Activated B cell treated with CpG ODN at 0.5 μM for 24 hours (primary cell): ENCODE results near the gene AURKB. TPM values are rescaled to one million over a fixed set of nuclear protein-coding genes. Genes with fewer than 3 reads are reported as not detected.

Experiments
- ATAC-seq: fragments of 200-7000 bp; cut with Tn5 transposase; one replicate; pipeline ENCODE4 v1.10.0; 2021; ENCODE audit warnings: low read depth, mild to moderate bottlenecking, moderate library complexity
- CTCF ChIA-PET: fragments of 350-600 bp; sonication (Branson Sonifier 250); formaldehyde crosslinking; loops from one replicate; lab custom pipeline; 2021; ENCODE audit warnings: antibody characterized with exemption; lab: Charles Lee
- POLR2A ChIA-PET: fragments of 350-600 bp; sonication (Branson Sonifier 250); formaldehyde crosslinking; loops from one replicate; lab custom pipeline; 2021; ENCODE audit warnings: antibody characterized with exemption; lab: Charles Lee
- DNase-seq: peaks from one replicate; pipeline ENCODE4 v3.0.0; 2022
- H3K27ac Mint-ChIP-seq: one replicate; pipeline ENCODE4 v1.8.0; 2020; ENCODE audit warnings: mixed read lengths
- H3K27me3 Mint-ChIP-seq: one replicate; pipeline ENCODE4 v1.8.0; 2021; ENCODE audit warnings: mixed read lengths
- H3K36me3 Mint-ChIP-seq: one replicate; pipeline ENCODE4 v1.8.0; 2021; ENCODE audit warnings: low read depth, mixed read lengths
- H3K4me1 Mint-ChIP-seq: one replicate; pipeline ENCODE4 v1.8.0; 2021; ENCODE audit warnings: mixed read lengths
- H3K4me3 Mint-ChIP-seq: one replicate; pipeline ENCODE4 v1.8.0; 2020; ENCODE audit warnings: mild to moderate bottlenecking, mixed read lengths
- H3K9me3 Mint-ChIP-seq: one replicate; pipeline ENCODE4 v1.8.0; 2020; ENCODE audit warnings: mixed read lengths
- intact Hi-C: fragments of 100-400 bp; cut with micrococcal nuclease; formaldehyde crosslinking; loops from one replicate; pipeline ENCODE4 v1.15.1; 2024
- total RNA-seq: library from RNA; stranded (reverse); gene quantifications from 2 replicates; pipeline ENCODE4 v1.2.3, GENCODE V29; 2022
- TF ChIP-seq, protein P1 (sequence below): fragments of 200-600 bp; IDR thresholded peaks from one replicate; pipeline ENCODE4 v1.8.0; 2022; ENCODE audit warnings: antibody characterized with exemption, mild to moderate bottlenecking

AURKB gene
- total RNA-seq, 1 donor from 2014 or later, result 3.0 TPM

DNA sequence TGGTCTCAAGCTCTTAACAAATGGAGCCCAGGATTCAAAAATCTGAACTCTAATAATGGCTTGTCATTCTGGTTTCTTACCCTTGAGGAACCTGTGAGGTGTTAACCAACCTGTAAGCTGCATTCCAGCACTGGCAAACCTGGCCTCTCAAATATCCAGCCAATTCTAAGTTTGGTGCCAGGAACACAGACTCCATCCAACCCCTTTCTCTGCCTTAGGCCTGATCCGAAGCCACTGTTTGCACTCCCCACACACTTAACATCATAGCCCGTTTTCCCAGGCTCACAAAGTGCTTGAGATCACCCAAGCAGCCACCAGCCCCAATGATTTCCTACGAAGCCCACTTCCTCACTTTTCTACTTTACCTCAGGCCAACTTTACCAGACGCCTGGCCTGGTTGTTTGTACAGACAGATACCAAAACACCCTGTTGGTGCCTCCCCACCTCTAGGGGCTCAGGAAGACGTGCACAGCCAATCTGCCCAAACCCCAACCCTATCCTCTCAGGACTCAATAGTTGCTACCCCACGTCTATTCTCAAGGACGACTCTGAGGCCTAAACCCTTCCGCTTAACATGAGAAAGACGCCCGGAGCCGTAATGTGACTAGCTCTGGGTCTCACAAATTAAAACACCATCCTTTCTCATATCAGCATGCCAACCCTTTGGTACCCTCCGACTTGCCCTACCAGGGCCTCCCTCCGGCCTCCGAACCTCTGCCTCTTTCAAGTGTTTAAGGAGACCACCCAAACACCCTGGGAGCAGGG lies 55.0 kb downstream of the AURKB start:
- TF ChIP-seq, protein P1, sequence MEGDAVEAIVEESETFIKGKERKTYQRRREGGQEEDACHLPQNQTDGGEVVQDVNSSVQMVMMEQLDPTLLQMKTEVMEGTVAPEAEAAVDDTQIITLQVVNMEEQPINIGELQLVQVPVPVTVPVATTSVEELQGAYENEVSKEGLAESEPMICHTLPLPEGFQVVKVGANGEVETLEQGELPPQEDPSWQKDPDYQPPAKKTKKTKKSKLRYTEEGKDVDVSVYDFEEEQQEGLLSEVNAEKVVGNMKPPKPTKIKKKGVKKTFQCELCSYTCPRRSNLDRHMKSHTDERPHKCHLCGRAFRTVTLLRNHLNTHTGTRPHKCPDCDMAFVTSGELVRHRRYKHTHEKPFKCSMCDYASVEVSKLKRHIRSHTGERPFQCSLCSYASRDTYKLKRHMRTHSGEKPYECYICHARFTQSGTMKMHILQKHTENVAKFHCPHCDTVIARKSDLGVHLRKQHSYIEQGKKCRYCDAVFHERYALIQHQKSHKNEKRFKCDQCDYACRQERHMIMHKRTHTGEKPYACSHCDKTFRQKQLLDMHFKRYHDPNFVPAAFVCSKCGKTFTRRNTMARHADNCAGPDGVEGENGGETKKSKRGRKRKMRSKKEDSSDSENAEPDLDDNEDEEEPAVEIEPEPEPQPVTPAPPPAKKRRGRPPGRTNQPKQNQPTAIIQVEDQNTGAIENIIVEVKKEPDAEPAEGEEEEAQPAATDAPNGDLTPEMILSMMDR, result no peak
- ATAC-seq, result no peak
- no peak for DNase-seq
- H3K27me3 Mint-ChIP-seq, result no peaks in the 10 kb centered on the region
- peaks cover 30% of the 10 kb centered on the region for H3K36me3 Mint-ChIP-seq
- peaks cover 46% of the 10 kb centered on the region for H3K4me1 Mint-ChIP-seq
- no peaks in the 10 kb centered on the region for H3K9me3 Mint-ChIP-seq
- CTCF ChIA-PET, result interaction anchor here (1.5 to 1.8 kb wide), 4 partner anchors 16 to 82 kb away, joined by 3 to 14 read pairs (median 6); no protein-coding TSS in a partner anchor
- POLR2A ChIA-PET, result interaction anchor here (0.6 to 15.9 kb wide), 19 partner anchors 10 to 850 kb away, joined by 3 to 385 read pairs (median 11); partner anchors contain the start of genes ALOX12B, ALOXE3, BORCS6 and CTC1
- no peak overlapping the region for H3K4me3 Mint-ChIP-seq
- no peak overlapping the region for H3K27ac Mint-ChIP-seq
- intact Hi-C loops, result loop anchor here (5.0 to 10.0 kb wide), 2 partner anchors 298 to 471 kb away; partner anchors contain the start of genes CYB5D1, NAA38, TMEM88 and TP53

Other genes starting within 250 kb of the AURKB start
- not detected in 2 replicates for gene GUCY2D, start 208.0 kb downstream of the AURKB start, total RNA-seq
- gene ALOX15B, start 171.5 kb downstream of the AURKB start, total RNA-seq, result not detected in 2 replicates
- 1.4 and 1.5 TPM in 2 replicates for gene ALOX12B, start 122.9 kb downstream of the AURKB start, total RNA-seq
- not detected in 2 replicates for gene ALOXE3, start 92.1 kb downstream of the AURKB start, total RNA-seq
- gene HES7, start 86.5 kb downstream of the AURKB start, total RNA-seq, result 0.12 and 0.49 TPM in 2 replicates
- 40.7 and 45.0 TPM in 2 replicates for gene PER1, start 58.2 kb downstream of the AURKB start, total RNA-seq
- 82.0 and 97.7 TPM in 2 replicates for gene VAMP2, start 47.6 kb downstream of the AURKB start, total RNA-seq
- 17.3 and 20.9 TPM in 2 replicates for gene TMEM107, start 34.2 kb downstream of the AURKB start, total RNA-seq
- gene BORCS6, start 20.4 kb downstream of the AURKB start, total RNA-seq, result 12.3 and 12.8 TPM in 2 replicates
- 121 and 136 TPM in 2 replicates for gene CTC1, start 37.5 kb upstream of the AURKB start, total RNA-seq
- gene PFAS, start 38.7 kb upstream of the AURKB start, total RNA-seq, result 121 and 126 TPM in 2 replicates
- 50.1 and 50.9 TPM in 2 replicates for gene RANGRF, start 78.1 kb upstream of the AURKB start, total RNA-seq
- gene SLC25A35, start 84.8 kb upstream of the AURKB start, total RNA-seq, result 6.7 and 7.3 TPM in 2 replicates
- gene ARHGEF15, start 99.7 kb upstream of the AURKB start, total RNA-seq, result not detected in 2 replicates
- gene ODF4, start 129.3 kb upstream of the AURKB start, total RNA-seq, result not detected in 2 replicates
- gene RPL26, start 172.6 kb upstream of the AURKB start, total RNA-seq, result 3,512 and 4,174 TPM in 2 replicates
- gene RNF222, start 187.3 kb upstream of the AURKB start, total RNA-seq, result not detected in 2 replicates
- gene NDEL1, start 225.3 kb upstream of the AURKB start, total RNA-seq, result 64.6 and 82.6 TPM in 2 replicates